Trophoblast cell (in vitro differentiated cells and primary cell): ENCODE measurements around the gene TPT1.
A peak's percentile ranks its signal among the peaks of the same experiment; 100 is the strongest.
"Not testable (repeated sequence)": the region's sequence is repeated elsewhere in the genome, so short reads cannot be mapped to it uniquely, and the experiment has no call there.

Experiments
- DNase-seq, 2 donors: peaks; one replicate each; pipeline ENCODE4 v3.0.0-alpha.2; 2016
- H2AFZ ChIP-seq: 2 replicates; pipeline ENCODE4 v1.6.1; 2013; ENCODE audit warnings: low read length, moderate library complexity, mild to moderate bottlenecking; ENCODE audit not compliant: insufficient read depth, poor library complexity
- H2AK5ac ChIP-seq: 2 replicates; pipeline ENCODE4 v1.6.1; 2013; ENCODE audit warnings: mild to moderate bottlenecking, low read length
- H2BK120ac ChIP-seq: 2 replicates; pipeline ENCODE4 v1.6.1; 2013; ENCODE audit warnings: low read length, mild to moderate bottlenecking, moderate library complexity; ENCODE audit not compliant: insufficient read depth, poor library complexity
- H2BK12ac ChIP-seq: 2 replicates; pipeline ENCODE4 v1.6.1; 2013; ENCODE audit warnings: mild to moderate bottlenecking, low read length, moderate library complexity
- H2BK5ac ChIP-seq: 2 replicates; pipeline ENCODE4 v1.6.1; 2013; ENCODE audit warnings: low read length, low read depth, moderate library complexity, mild to moderate bottlenecking; ENCODE audit not compliant: poor library complexity
- H3K14ac ChIP-seq: 2 replicates; pipeline ENCODE4 v1.6.1; 2013; ENCODE audit warnings: mild to moderate bottlenecking, low read length
- H3K18ac ChIP-seq: 2 replicates; pipeline ENCODE4 v1.6.1; 2013; ENCODE audit warnings: mild to moderate bottlenecking, low read length
- H3K23ac ChIP-seq: 2 replicates; pipeline ENCODE4 v1.6.1; 2013; ENCODE audit warnings: low read length
- H3K27ac ChIP-seq: 2 replicates; pipeline ENCODE4 v1.5.1; 2013; ENCODE audit warnings: low read depth, mild to moderate bottlenecking, inconsistent platforms, low read length, moderate library complexity
- H3K27me3 ChIP-seq: 2 replicates; pipeline ENCODE4 v1.6.1; 2013; ENCODE audit warnings: inconsistent platforms, mild to moderate bottlenecking, low read length, moderate library complexity; ENCODE audit not compliant: insufficient read depth
- H3K36me3 ChIP-seq, 2 experiments: 1 replicate in 1 of 2; 2 replicates in 1 of 2; pipeline ENCODE4 v1.6.1; 2013; ENCODE audit warnings: low read length in 2 of 2, mild to moderate bottlenecking in 2 of 2, moderate library complexity in 1 of 2; ENCODE audit not compliant: insufficient read depth in 2 of 2, control insufficient read depth in 1 of 2
- H3K4ac ChIP-seq: 2 replicates; pipeline ENCODE4 v1.6.1; 2013; ENCODE audit warnings: low read depth, mild to moderate bottlenecking, low read length, moderate library complexity
- H3K4me1 ChIP-seq, 2 experiments: 1 replicate in 1 of 2; 2 replicates in 1 of 2; pipeline ENCODE4 v1.6.1; 2013; ENCODE audit warnings: low read length in 2 of 2, mild to moderate bottlenecking in 2 of 2, moderate library complexity in 1 of 2; ENCODE audit not compliant: insufficient read depth in 2 of 2, control insufficient read depth in 1 of 2
- H3K4me2 ChIP-seq: 2 replicates; pipeline ENCODE4 v1.6.1; 2013; ENCODE audit warnings: inconsistent platforms, mild to moderate bottlenecking, low read length, moderate library complexity
- H3K4me3 ChIP-seq: 2 replicates; pipeline ENCODE4 v1.5.1; 2013; ENCODE audit warnings: mild to moderate bottlenecking, low read depth, low read length, inconsistent platforms
- H3K79me1 ChIP-seq: one replicate; pipeline ENCODE4 v1.6.1; 2013; ENCODE audit warnings: low read length
- H3K79me2 ChIP-seq: 2 replicates; pipeline ENCODE4 v1.6.1; 2013; ENCODE audit warnings: low read length, mild to moderate bottlenecking; ENCODE audit not compliant: control insufficient read depth, insufficient read depth, poor library complexity
- H3K9ac ChIP-seq: 2 replicates; pipeline ENCODE4 v1.6.1; 2013; ENCODE audit warnings: mild to moderate bottlenecking, low read length
- H3K9me3 ChIP-seq: 2 replicates; pipeline ENCODE4 v1.6.1; 2013; ENCODE audit warnings: low read depth, mild to moderate bottlenecking, control low read depth, inconsistent platforms, low read length; ENCODE audit not compliant: insufficient read depth
- H4K12ac ChIP-seq: 2 replicates; pipeline ENCODE4 v1.6.1; 2013; ENCODE audit warnings: low read depth, mild to moderate bottlenecking, low read length, moderate library complexity
- H4K8ac ChIP-seq: 2 replicates; pipeline ENCODE4 v1.6.1; 2013; ENCODE audit warnings: low read depth, mild to moderate bottlenecking, low read length, moderate library complexity
- H4K91ac ChIP-seq: one replicate; pipeline ENCODE4 v1.6.1; 2013; ENCODE audit warnings: low read depth, mild to moderate bottlenecking, low read length, moderate library complexity
- WGBS: extraction: QIAGEN DNeasy Blood & Tissue Kit; methylation state at CpG from one replicate; pipeline ENCODE4 v1.1.7; 2013; ENCODE audit warnings: missing lambda C conversion rate; ENCODE audit not compliant: insufficient read length, insufficient coverage; ENCODE audit errors: extremely low coverage; 5-methylcytosine and 5-hydroxymethylcytosine counted together

The TPT1 gene

DNA sequence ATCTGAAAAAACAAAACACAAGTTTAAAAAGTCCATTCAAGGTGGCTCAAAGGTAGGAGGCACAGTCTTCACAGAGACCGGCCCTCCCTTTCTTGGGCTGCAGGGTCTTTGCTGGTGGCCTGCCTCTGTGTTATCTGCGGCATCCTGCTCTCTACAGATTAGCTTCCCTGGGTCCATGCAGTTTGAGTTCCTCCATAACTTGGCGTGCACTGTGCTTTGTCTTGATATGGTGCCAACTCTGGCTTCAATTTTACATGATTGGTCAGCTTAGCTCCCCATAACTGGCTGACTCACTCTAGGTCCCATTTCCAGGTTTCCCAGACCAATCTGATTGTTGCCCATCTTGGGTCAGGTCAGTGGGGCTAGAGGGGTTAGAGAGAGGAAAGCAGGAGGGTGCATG, 41.8 kb downstream of the TPT1 start:
- H3K36me3 ChIP-seq, result no peaks in the 10 kb centered on the region
- H4K8ac ChIP-seq, result no peak overlapping the region
- H3K79me2 ChIP-seq, result no peaks in the 10 kb centered on the region
- H3K4me1 ChIP-seq, result no peaks in the 10 kb centered on the region
- no peaks in the 10 kb centered on the region for H3K79me1 ChIP-seq
- H3K9ac ChIP-seq, result no peak overlapping the region
- H2AK5ac ChIP-seq, result no peak overlapping the region
- H3K18ac ChIP-seq, result no peak overlapping the region
- no peak for DNase-seq
- no peak overlapping the region for H3K4me2 ChIP-seq
- no peak overlapping the region for H2AFZ ChIP-seq
- H3K23ac ChIP-seq, result no peak overlapping the region
- no peaks in the 10 kb centered on the region for H3K27me3 ChIP-seq
- no peak overlapping the region for H2BK5ac ChIP-seq
- no CpG with 5 or more reads among the region's 3 CpGs for WGBS
- H4K91ac ChIP-seq, result no peak overlapping the region
- H2BK12ac ChIP-seq, result no peak overlapping the region
- no peak overlapping the region for H4K12ac ChIP-seq
- no peak overlapping the region for H3K4ac ChIP-seq
- no peak overlapping the region for H3K4me3 ChIP-seq
- no peak overlapping the region for H3K14ac ChIP-seq
- H2BK120ac ChIP-seq, result no peak overlapping the region
- no peak overlapping the region for H3K27ac ChIP-seq
- peaks cover 1% of the 10 kb centered on the region for H3K9me3 ChIP-seq

DNA sequence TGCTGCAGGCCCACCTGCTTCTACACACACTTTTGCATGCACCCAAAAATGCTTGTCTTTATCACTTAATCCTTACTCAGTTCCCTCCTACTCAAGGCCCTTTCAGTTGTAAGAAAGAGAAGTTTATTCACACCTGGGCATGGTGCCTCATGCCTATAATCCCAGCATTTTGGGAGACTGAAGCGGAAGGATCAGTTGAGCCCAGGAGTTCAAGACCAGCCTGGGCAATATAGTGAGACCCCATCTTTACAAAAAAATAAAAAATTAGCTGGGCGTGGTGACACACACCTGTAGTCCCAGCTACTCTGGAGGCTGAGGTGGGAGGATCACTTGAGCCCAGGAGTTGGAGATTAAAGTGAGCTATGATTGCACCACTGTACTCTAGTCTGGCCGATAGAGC, 42.4 kb downstream of the TPT1 start:
- not testable (repeated sequence) for H3K4me3 ChIP-seq, H3K4me2 ChIP-seq, H2BK5ac ChIP-seq, H3K4me1 ChIP-seq, H3K23ac ChIP-seq, H2AK5ac ChIP-seq, H3K4ac ChIP-seq, H3K9ac ChIP-seq, H4K12ac ChIP-seq, H3K79me1 ChIP-seq, H3K79me2 ChIP-seq, H2AFZ ChIP-seq, H2BK120ac ChIP-seq, H3K9me3 ChIP-seq, DNase-seq, H4K91ac ChIP-seq, H3K36me3 ChIP-seq, H4K8ac ChIP-seq, H3K14ac ChIP-seq, H3K27ac ChIP-seq, H3K18ac ChIP-seq, H2BK12ac ChIP-seq, H3K27me3 ChIP-seq
- no CpG with 5 or more reads among the region's 3 CpGs for WGBS

DNA sequence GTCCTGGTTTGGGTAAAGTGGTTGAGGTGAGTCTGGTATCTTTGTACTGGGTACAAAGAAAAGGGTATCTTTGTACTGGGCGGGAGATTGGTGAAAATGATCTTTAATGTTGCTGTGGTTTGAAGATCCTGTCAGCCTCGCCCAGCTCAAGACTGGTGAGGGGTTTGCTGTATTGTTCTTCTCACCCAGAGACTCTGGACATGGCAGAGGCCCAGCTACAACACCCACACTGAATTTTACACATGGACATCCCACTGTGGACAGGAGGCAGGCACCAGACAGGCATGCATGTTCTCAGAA, 42.8 kb downstream of the TPT1 start:
- Histone ChIP-seq H3K79me2 (no peaks in the 10 kb centered on the region), H4K8ac (no peak overlapping the region), H3K79me1 (no peaks in the 10 kb centered on the region), H2BK120ac (no peak overlapping the region), H3K9me3 (peaks cover 1% of the 10 kb centered on the region), H3K18ac (no peak overlapping the region), H2BK5ac (no peak overlapping the region), H3K9ac (no peak overlapping the region), H3K23ac (no peak overlapping the region), H3K4ac (no peak overlapping the region), H2AFZ (no peak overlapping the region), H3K27me3 (no peaks in the 10 kb centered on the region), H2AK5ac (no peak overlapping the region), H3K27ac (no peak overlapping the region), H2BK12ac (no peak overlapping the region), H4K91ac (no peak overlapping the region), H3K14ac (no peak overlapping the region), H3K4me3 (no peak overlapping the region), H3K4me1 (no peaks in the 10 kb centered on the region), H3K4me2 (no peak overlapping the region), H4K12ac (no peak overlapping the region), H3K36me3 (no peaks in the 10 kb centered on the region)
- DNase-seq, result no peak
- no CpG with 5 or more reads among the region's 2 CpGs for WGBS

DNA sequence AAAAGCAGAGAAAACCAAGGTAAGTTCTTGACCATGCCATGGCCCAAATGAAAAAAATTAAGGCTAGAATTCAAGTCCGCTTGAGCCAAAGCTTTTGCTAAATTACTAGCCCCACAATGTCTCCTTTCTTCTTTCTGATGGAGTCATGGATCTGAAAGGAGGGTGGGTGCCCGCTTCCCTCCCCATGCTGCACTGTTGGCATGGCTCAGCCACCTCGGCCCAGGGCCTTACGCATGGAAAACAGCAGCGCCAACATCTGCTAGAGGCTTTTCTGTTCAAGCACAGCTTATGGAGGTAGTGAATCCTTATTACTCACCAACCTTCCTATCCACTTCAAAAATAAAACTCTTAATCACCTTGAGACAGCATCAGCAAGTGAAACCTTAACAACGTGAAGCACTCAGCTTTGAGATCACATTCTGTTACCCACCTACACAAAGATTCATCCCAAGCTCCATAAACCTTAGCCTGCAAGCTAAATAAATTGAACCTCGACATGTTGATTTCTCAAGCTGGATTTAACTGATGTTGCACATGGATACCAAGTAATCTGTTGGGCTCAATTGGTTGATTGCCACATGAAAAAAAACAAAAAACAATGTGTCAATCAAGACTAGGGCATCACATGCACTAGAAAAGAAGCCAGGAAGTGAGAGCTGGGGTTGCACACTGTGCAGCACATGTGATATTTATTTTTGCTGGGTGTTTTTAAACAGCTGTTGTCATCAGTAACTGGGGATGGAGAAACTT, 43.4 kb downstream of the TPT1 start:
- Histone ChIP-seq H2BK5ac (no peak overlapping the region), H3K4me3 (peak overlapping the region; percentile 42), H3K4ac (no peak overlapping the region), H3K79me2 (no peaks in the 10 kb centered on the region), H2AK5ac (no peak overlapping the region), H3K18ac (no peak overlapping the region), H3K23ac (no peak overlapping the region), H3K14ac (no peak overlapping the region), H3K36me3 (no peaks in the 10 kb centered on the region), H4K12ac (no peak overlapping the region), H3K9ac (no peak overlapping the region), H4K91ac (no peak overlapping the region), H2BK12ac (no peak overlapping the region), H3K79me1 (no peaks in the 10 kb centered on the region), H3K27ac (no peak overlapping the region), H3K9me3 (peaks cover 1% of the 10 kb centered on the region), H3K4me2 (no peak overlapping the region), H4K8ac (no peak overlapping the region), H3K27me3 (no peaks in the 10 kb centered on the region), H3K4me1 (no peaks in the 10 kb centered on the region), H2AFZ (no peak overlapping the region), H2BK120ac (no peak overlapping the region)
- no CpG with 5 or more reads among the region's 7 CpGs for whole genome bisulfite sequencing
- no peak for DNase-seq
